Measurements from ENCODE around the gene ARG2. TPM values are rescaled to one million over a fixed set of nuclear protein-coding genes. Genes with fewer than 3 reads are reported as not detected.

Gene ARG2
- total RNA-seq, 1 donor from 2014 or later = 11.1 TPM

GRCh38 chr14:67641902-67642749 is 22.4 kb downstream of the ARG2 start:
- no peak for TF ChIP-seq CTCF (IDR thresholded peaks at IDR 0.05)
- no peak for DNase-seq (ENCODE audit: low spot score)
- no peaks in the 10 kb centered on the region for H3K9me3 Mint-ChIP-seq (ENCODE audit: low read depth)
- no peak overlapping the region for H3K4me3 Mint-ChIP-seq (ENCODE audit: unreplicated experiment)
- H3K36me3 Mint-ChIP-seq (ENCODE audit: low read depth) = peaks cover 14% of the 10 kb centered on the region
- peaks cover 9% of the 10 kb centered on the region for H3K4me1 Mint-ChIP-seq (ENCODE audit: low read depth)
- no peaks in the 10 kb centered on the region for H3K27me3 Mint-ChIP-seq (ENCODE audit: low read depth)
- H3K27ac Mint-ChIP-seq (ENCODE audit: unreplicated experiment) = no peak overlapping the region

- no peak overlapping the region for H3K4me3 Mint-ChIP-seq (ENCODE audit: unreplicated experiment)
- peaks cover 17% of the 10 kb centered on the region for H3K36me3 Mint-ChIP-seq (ENCODE audit: low read depth)
- no peak for DNase-seq (ENCODE audit: low spot score)
- no peaks in the 10 kb centered on the region for H3K9me3 Mint-ChIP-seq (ENCODE audit: low read depth)
- no peak overlapping the region for H3K27ac Mint-ChIP-seq (ENCODE audit: unreplicated experiment)
- no peaks in the 10 kb centered on the region for H3K27me3 Mint-ChIP-seq (ENCODE audit: low read depth)
- peaks cover 9% of the 10 kb centered on the region for H3K4me1 Mint-ChIP-seq (ENCODE audit: low read depth)
- TF ChIP-seq CTCF (IDR thresholded peaks at IDR 0.05) = no peak
Observed at GRCh38 chr14:67643713-67644112, 24.0 kb downstream of the ARG2 start.

GRCh38 chr14:67644428-67644827 is 24.7 kb downstream of the ARG2 start:
- Mint-ChIP-seq H3K36me3 (ENCODE audit: low read depth) (peaks cover 19% of the 10 kb centered on the region), H3K27me3 (ENCODE audit: low read depth) (no peaks in the 10 kb centered on the region), H3K27ac (ENCODE audit: unreplicated experiment) (peak overlapping the region; percentile 5), H3K4me1 (ENCODE audit: low read depth) (peaks cover 9% of the 10 kb centered on the region), H3K4me3 (ENCODE audit: unreplicated experiment) (no peak overlapping the region), H3K9me3 (ENCODE audit: low read depth) (no peaks in the 10 kb centered on the region)
- no peak for DNase-seq (ENCODE audit: low spot score)
- TF ChIP-seq CTCF (IDR thresholded peaks at IDR 0.05) = no peak

- no peak overlapping the region for H3K4me3 Mint-ChIP-seq (ENCODE audit: unreplicated experiment)
- no peaks in the 10 kb centered on the region for H3K9me3 Mint-ChIP-seq (ENCODE audit: low read depth)
- H3K27me3 Mint-ChIP-seq (ENCODE audit: low read depth) = no peaks in the 10 kb centered on the region
- peaks cover 9% of the 10 kb centered on the region for H3K4me1 Mint-ChIP-seq (ENCODE audit: low read depth)
- peaks cover 26% of the 10 kb centered on the region for H3K36me3 Mint-ChIP-seq (ENCODE audit: low read depth)
- DNase-seq (ENCODE audit: low spot score) = no peak
- no peak for TF ChIP-seq CTCF (IDR thresholded peaks at IDR 0.05)
- peak overlapping the region; percentile 32 for H3K27ac Mint-ChIP-seq (ENCODE audit: unreplicated experiment)
Observed at GRCh38 chr14:67645414-67645813, 25.7 kb downstream of the ARG2 start.

- peaks cover 9% of the 10 kb centered on the region for H3K4me1 Mint-ChIP-seq (ENCODE audit: low read depth)
- H3K9me3 Mint-ChIP-seq (ENCODE audit: low read depth) = no peaks in the 10 kb centered on the region
- no peak overlapping the region for H3K4me3 Mint-ChIP-seq (ENCODE audit: unreplicated experiment)
- DNase-seq (ENCODE audit: low spot score) = no peak
- H3K27me3 Mint-ChIP-seq (ENCODE audit: low read depth) = no peaks in the 10 kb centered on the region
- no peak for TF ChIP-seq CTCF (IDR thresholded peaks at IDR 0.05)
- no peak overlapping the region for H3K27ac Mint-ChIP-seq (ENCODE audit: unreplicated experiment)
- H3K36me3 Mint-ChIP-seq (ENCODE audit: low read depth) = peaks cover 33% of the 10 kb centered on the region
Observed at GRCh38 chr14:67646131-67646530, 26.4 kb downstream of the ARG2 start.
